Cardiac fibroblast (primary cell): ENCODE measurements around the gene IL17RB.

ENCODE experiments used
- DNase-seq, 2 donors: peaks; one replicate each; pipeline versions ENCODE4 v3.0.0 to v3.0.0-alpha.2; 2010; ENCODE audit warnings: low read depth in 2 of 2
- H3K4me3 ChIP-seq, 2 donors: replicated peaks in 1 of 2; 1 replicate in 1 of 2; 2 replicates in 1 of 2; pipeline ENCODE4 v1.5.1; 2011; ENCODE audit warnings: low read depth in 2 of 2, low read length in 2 of 2, mild to moderate bottlenecking in 2 of 2, moderate library complexity in 1 of 2
- CTCF ChIP-seq: IDR thresholded peaks from one replicate; pipeline ENCODE4 v1.5.1; 2011; ENCODE audit warnings: low read depth, mild to moderate bottlenecking, low read length, inconsistent platforms

The IL17RB gene

GRCh38 chr3:53902711-53903110 lies 56.3 kb downstream of the IL17RB start:
- H3K4me3 ChIP-seq: no peak overlapping the region
- no peak for DNase-seq
- no peak for TF ChIP-seq CTCF

DNA sequence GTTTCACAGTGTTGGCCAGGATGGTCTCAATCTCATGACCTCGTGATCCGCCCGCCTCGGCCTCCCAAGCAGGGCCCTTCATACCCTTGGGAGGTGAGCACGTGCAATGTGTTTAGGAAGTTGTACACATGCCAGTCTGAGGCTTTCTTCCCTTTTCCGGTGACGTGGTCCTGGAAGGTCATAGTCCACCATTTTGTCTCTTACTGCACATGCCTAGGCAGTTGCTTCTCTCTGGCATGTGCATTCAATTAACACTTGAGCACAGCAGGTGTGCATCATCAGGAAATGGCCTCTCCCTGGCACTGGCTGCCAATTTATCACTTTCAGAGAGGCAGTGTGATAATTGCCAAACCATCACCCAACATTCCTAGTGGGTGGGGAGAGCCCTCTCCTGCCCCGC lies 67.0 kb downstream of the IL17RB start:
- no peak overlapping the region for H3K4me3 ChIP-seq
- TF ChIP-seq CTCF: no peak
- DNase-seq: no peak
